ENCODE results near the gene KLHDC9. TPM values are rescaled to one million over a fixed set of nuclear protein-coding genes. Genes with fewer than 3 reads are reported as not detected.

The KLHDC9 gene
- total and polyA plus RNA-seq, 2 donors from 2014 or later, result 21.9 to 32.2 TPM

- Histone ChIP-seq H3K27ac (ENCODE audit: low read depth in 2 of 2, low read length in 2 of 2) (peak overlapping the region; percentile 96 to 99), H3K4me1 (ENCODE audit: control insufficient read depth in 2 of 3, insufficient read depth in 2 of 3, low read depth in 1 of 3, low read length in 3 of 3) (peaks cover 3 to 16% (median 7%) of the 10 kb centered on the region in 3 donors), H3K4me3 (ENCODE audit: low read length in 3 of 3) (peak overlapping the region; percentile 94 to 96 (median 94)), H3K9ac (ENCODE audit: low read length in 3 of 3) (peak overlapping the region; percentile 81 to 97 (median 96)), H3K9me3 (ENCODE audit: control insufficient read depth in 2 of 3, insufficient read depth in 1 of 3, low read length in 3 of 3) (no peaks in the 10 kb centered on the region), H3K36me3 (ENCODE audit: control insufficient read depth in 2 of 3, insufficient read depth in 3 of 3, low read length in 3 of 3) (peaks cover 0 to 9% (median 5%) of the 10 kb centered on the region in 3 donors), H3K27me3 (ENCODE audit: control insufficient read depth, insufficient read depth, low read length) (no peaks in the 10 kb centered on the region)
- DNase-seq (no peak), FAIRE-seq (no peak)
- intact Hi-C loops (cut with DNase I), result no loop called here
- TF ChIP-seq CTCF (IDR thresholded peaks at IDR 0.05; ENCODE audit: borderline replicate concordance, extremely low read depth, insufficient read depth), result no peak
Measured at GRCh38 chr1:161133220-161133740, 35.1 kb downstream of the KLHDC9 start.

- H3K4me1 ChIP-seq (ENCODE audit: control insufficient read depth in 2 of 3, insufficient read depth in 2 of 3, low read depth in 1 of 3, low read length in 3 of 3), result peaks cover 0 to 13% (median 3%) of the 10 kb centered on the region in 3 donors
- H3K27ac ChIP-seq (ENCODE audit: low read depth in 2 of 2, low read length in 2 of 2), result no peak overlapping the region
- no peaks in the 10 kb centered on the region for H3K27me3 ChIP-seq (ENCODE audit: control insufficient read depth, insufficient read depth, low read length)
- FAIRE-seq (no peak), DNase-seq (peak in 1 of 5 donors; percentile 29)
- no peak overlapping the region for H3K4me3 ChIP-seq (ENCODE audit: low read length in 3 of 3)
- H3K9ac ChIP-seq (ENCODE audit: low read length in 3 of 3), result no peak overlapping the region
- TF ChIP-seq CTCF (IDR thresholded peaks at IDR 0.05; ENCODE audit: borderline replicate concordance, extremely low read depth, insufficient read depth), result no peak
- no peaks in the 10 kb centered on the region for H3K9me3 ChIP-seq (ENCODE audit: control insufficient read depth in 2 of 3, insufficient read depth in 1 of 3, low read length in 3 of 3)
- intact Hi-C loops (cut with DNase I), result no loop called here
- no peaks in the 10 kb centered on the region for H3K36me3 ChIP-seq (ENCODE audit: control insufficient read depth in 2 of 3, insufficient read depth in 3 of 3, low read length in 3 of 3)
Measured at GRCh38 chr1:161137881-161138280, 39.7 kb downstream of the KLHDC9 start.

DNA sequence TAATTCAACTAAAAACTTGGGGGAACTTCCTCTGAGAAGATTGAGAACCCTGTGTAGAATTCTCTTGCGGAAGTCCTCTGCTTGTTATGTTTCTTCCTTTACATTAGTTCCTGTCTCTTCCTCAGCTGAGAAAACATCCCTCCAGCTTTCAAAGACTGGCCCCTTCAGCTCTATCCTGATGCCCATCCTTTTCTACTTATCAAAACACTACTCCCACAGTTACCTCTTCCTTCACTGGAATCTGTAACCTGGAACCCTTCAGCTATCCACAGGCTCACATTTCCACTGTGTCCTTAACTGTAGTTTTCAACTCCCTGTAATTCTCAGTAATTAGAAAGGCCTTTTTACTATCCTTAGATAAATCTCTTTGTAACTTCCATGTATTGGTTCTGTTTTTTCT is 40.3 kb downstream of the KLHDC9 start:
- no peak overlapping the region for H3K9ac ChIP-seq (ENCODE audit: low read length in 3 of 3)
- no peak overlapping the region for H3K4me3 ChIP-seq (ENCODE audit: low read length in 3 of 3)
- peaks cover 0 to 10% (median 3%) of the 10 kb centered on the region in 3 donors for H3K4me1 ChIP-seq (ENCODE audit: control insufficient read depth in 2 of 3, insufficient read depth in 2 of 3, low read depth in 1 of 3, low read length in 3 of 3)
- intact Hi-C loops (cut with DNase I), result no loop called here
- no peaks in the 10 kb centered on the region for H3K36me3 ChIP-seq (ENCODE audit: control insufficient read depth in 2 of 3, insufficient read depth in 3 of 3, low read length in 3 of 3)
- FAIRE-seq, result no peak
- H3K27me3 ChIP-seq (ENCODE audit: control insufficient read depth, insufficient read depth, low read length), result no peaks in the 10 kb centered on the region
- no peaks in the 10 kb centered on the region for H3K9me3 ChIP-seq (ENCODE audit: control insufficient read depth in 2 of 3, insufficient read depth in 1 of 3, low read length in 3 of 3)
- peak in 3 of 5 donors; percentile 28 to 73 (median 69) for DNase-seq
- no peak overlapping the region for H3K27ac ChIP-seq (ENCODE audit: low read depth in 2 of 2, low read length in 2 of 2)
- no peak for TF ChIP-seq CTCF (IDR thresholded peaks at IDR 0.05; ENCODE audit: borderline replicate concordance, extremely low read depth, insufficient read depth)

DNA sequence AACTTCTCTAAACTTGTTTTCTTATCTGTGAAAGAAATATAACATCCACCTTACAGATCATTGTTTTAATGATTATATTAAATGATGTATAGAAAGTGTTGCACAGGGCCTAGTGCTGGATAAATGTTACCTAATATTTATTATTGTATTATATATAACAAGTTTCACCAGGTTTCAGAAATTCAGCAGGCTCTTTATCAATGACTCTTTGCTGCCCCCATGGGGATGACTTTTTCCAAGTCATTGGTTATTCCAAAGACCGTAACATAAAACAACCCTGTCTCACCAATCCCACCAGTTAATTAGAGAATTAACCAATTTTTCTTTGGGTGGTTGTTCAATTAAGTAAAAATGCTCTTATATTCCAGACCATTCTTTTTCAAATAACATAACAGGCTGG is 41.6 kb downstream of the KLHDC9 start:
- intact Hi-C loops (cut with DNase I), result no loop called here
- Histone ChIP-seq H3K9me3 (ENCODE audit: control insufficient read depth in 2 of 3, insufficient read depth in 1 of 3, low read length in 3 of 3) (no peaks in the 10 kb centered on the region), H3K4me3 (ENCODE audit: low read length in 3 of 3) (no peak overlapping the region), H3K4me1 (ENCODE audit: control insufficient read depth in 2 of 3, insufficient read depth in 2 of 3, low read depth in 1 of 3, low read length in 3 of 3) (peaks cover 0 to 6% (median 0%) of the 10 kb centered on the region in 3 donors), H3K27ac (ENCODE audit: low read depth in 2 of 2, low read length in 2 of 2) (no peak overlapping the region), H3K27me3 (ENCODE audit: control insufficient read depth, insufficient read depth, low read length) (no peaks in the 10 kb centered on the region), H3K9ac (ENCODE audit: low read length in 3 of 3) (no peak overlapping the region), H3K36me3 (ENCODE audit: control insufficient read depth in 2 of 3, insufficient read depth in 3 of 3, low read length in 3 of 3) (no peaks in the 10 kb centered on the region)
- TF ChIP-seq CTCF (IDR thresholded peaks at IDR 0.05; ENCODE audit: borderline replicate concordance, extremely low read depth, insufficient read depth), result peak; percentile 36
- FAIRE-seq, result no peak
- peak in 3 of 5 donors; percentile 33 to 69 (median 59) for DNase-seq
